Transverse colon (tissue), 4 donors: ENCODE data around the gene RAPGEF5. TPM values are rescaled to one million over a fixed set of nuclear protein-coding genes. Genes with fewer than 3 reads are reported as not detected.

ENCODE experiments used
- DNase-seq: peaks from one replicate; pipeline ENCODE4 v3.0.0-alpha.2; 2019
- H3K27ac ChIP-seq, 4 donors: fragments of 200-600 bp; sonication (generic); 2 replicates each; pipeline ENCODE4 v1.5.1; 2016 to 2018; ENCODE audit warnings: inconsistent platforms in 4 of 4
- H3K27me3 ChIP-seq: fragments of 200-600 bp; sonication (generic); 2 replicates; pipeline ENCODE4 v1.5.1; 2017; ENCODE audit warnings: inconsistent platforms
- H3K36me3 ChIP-seq, 4 donors: fragments of 200-600 bp; sonication (generic); 2 replicates each; pipeline ENCODE4 v1.5.1; 2017 to 2019; ENCODE audit warnings: inconsistent platforms in 4 of 4
- H3K4me1 ChIP-seq, 4 donors: fragments of 200-600 bp; sonication (generic); 2 replicates each; pipeline ENCODE4 v1.5.1; 2017 to 2020; ENCODE audit warnings: inconsistent platforms in 4 of 4
- H3K4me3 ChIP-seq, 4 donors: fragments of 200-600 bp; sonication (generic); 1 replicate in 1 of 4; 2 replicates in 3 of 4; pipeline versions ENCODE4 v1.5.1 to v1.6.1; 2017 to 2019; ENCODE audit warnings: inconsistent platforms in 4 of 4
- H3K9me3 ChIP-seq, 2 donors: fragments of 200-600 bp; sonication (generic); 2 replicates each; pipeline ENCODE4 v1.5.1; 2017 to 2019; ENCODE audit warnings: inconsistent platforms in 2 of 2
- EP300 ChIP-seq: sonication (generic); formaldehyde crosslinking; IDR thresholded peaks from one replicate; pipeline ENCODE4 v1.6.1; 2017; ENCODE audit warnings: antibody characterized with exemption, low read depth
- POLR2A ChIP-seq: fragments of 450-650 bp; IDR thresholded peaks from one replicate; pipeline ENCODE4 v1.6.1; 2016; ENCODE audit warnings: antibody characterized with exemption, mild to moderate bottlenecking, moderate library complexity
- POLR2AphosphoS5 ChIP-seq, 3 donors: sonication (generic); formaldehyde crosslinking; IDR thresholded peaks; one replicate each; pipeline ENCODE4 v1.6.1; 2016; ENCODE audit warnings: antibody characterized with exemption in 3 of 3
- WGBS, 2 donors: methylation state at CpG; one replicate each; pipeline ENCODE4 v1.1.5; 2018; ENCODE audit warnings: low coverage in 1 of 2; 5-methylcytosine and 5-hydroxymethylcytosine counted together
- in situ Hi-C, 4 donors: fragments of 200-750 bp; cut with MboI; loops; one replicate each; pipeline versions ENCODE4 v1.15.0 to v1.15.1; 2017; ENCODE audit warnings: low sequenced_read_pairs in 3 of 4, low pct_ligation_motif_present in 1 of 4, low pct_unique_long_range_greater_than_20kb in 1 of 4
- intact Hi-C: fragments of 100-400 bp; cut with DNase I; formaldehyde crosslinking; loops from one replicate; pipeline ENCODE4 v1.15.1; 2023; ENCODE audit warnings: low total_unique reads
- total RNA-seq, 4 donors: library from RNA; depleted of rRNA; stranded (reverse); fragments of >200 nt; gene quantifications; one replicate each; pipeline ENCODE4 v1.1.0, GENCODE V29; 2016
- TF ChIP-seq, protein P1 (sequence below), 5 experiments: fragments of 200-600 bp in 3 of 5; fragments of 450-650 bp in 2 of 5; sonication (generic) in 3 of 5; IDR thresholded peaks; 1 replicate in 2 of 5; 2 replicates in 3 of 5; pipeline ENCODE4 v1.5.1; 2016 to 2017; ENCODE audit warnings: antibody characterized with exemption in 5 of 5, inconsistent platforms in 3 of 5, mild to moderate bottlenecking in 2 of 5, moderate library complexity in 1 of 5

Gene RAPGEF5
- total RNA-seq, 4 donors from 2014 or later = 82.3 to 112 (median 100) TPM

DNA sequence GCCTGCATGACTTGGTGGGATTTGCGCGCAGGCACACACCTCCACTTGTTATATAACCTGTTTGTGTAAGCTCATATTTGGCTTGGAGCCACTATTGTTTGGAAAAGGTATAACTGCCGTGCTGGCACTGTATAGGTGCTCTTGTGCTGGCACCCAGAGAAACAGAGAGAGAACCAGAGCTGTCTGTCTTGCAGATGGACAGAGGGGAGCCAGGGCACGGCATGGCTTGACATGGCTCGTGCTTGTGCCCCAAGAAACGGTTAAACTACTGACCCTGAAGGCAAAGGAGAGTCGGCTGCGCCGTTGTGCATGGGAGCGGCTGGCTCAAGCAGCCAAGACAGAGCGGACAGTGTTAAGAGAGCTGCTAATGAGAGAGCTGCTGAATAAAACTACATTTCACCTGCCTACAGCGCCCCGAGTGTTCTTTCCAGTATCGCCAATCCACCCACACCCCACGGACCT is 23.2 kb downstream of the RAPGEF5 start:
- intact Hi-C loops = no loop called here
- Histone ChIP-seq H3K4me1 (peaks cover 1 to 49% (median 21%) of the 10 kb centered on the region in 4 donors), H3K36me3 (no peaks in the 10 kb centered on the region), H3K4me3 (no peak overlapping the region), H3K27me3 (no peaks in the 10 kb centered on the region), H3K9me3 (no peaks in the 10 kb centered on the region), H3K27ac (peak overlapping the region; percentile 69 to 84 (median 81))
- TF ChIP-seq POLR2A = no peak
- peak in 1 of 3 donors; percentile 38 for TF ChIP-seq POLR2AphosphoS5 (IDR thresholded peaks at IDR 0.05)
- in situ Hi-C loops = no loop called here
- 60 to 72% methylated on average over 1 to 15 of the region's 15 CpGs for WGBS, 2 donors
- peak; percentile 33 for DNase-seq

DNA sequence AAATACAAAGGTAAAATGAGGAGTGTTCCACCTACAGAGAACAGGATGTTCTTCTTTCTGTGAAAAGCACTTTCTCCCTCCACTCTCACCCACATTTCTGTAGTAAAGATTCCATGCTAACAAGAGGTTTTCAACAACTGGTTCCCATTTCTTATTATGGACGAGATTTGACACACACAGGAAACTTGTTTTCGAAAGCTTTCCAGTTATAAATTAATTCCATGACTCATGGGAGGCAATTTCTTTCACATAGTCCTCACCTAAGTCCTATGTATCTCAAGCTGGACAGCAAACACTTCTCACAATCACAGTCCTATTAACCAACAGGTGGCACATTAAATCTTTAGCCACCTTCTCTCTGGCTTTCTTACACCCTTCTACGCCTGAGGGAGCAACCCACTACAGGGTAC is 24.5 kb downstream of the RAPGEF5 start:
- in situ Hi-C loops (no loop called here), intact Hi-C loops (no loop called here)
- Histone ChIP-seq H3K27ac (peak overlapping the region; percentile 69 to 84 (median 81)), H3K36me3 (no peaks in the 10 kb centered on the region), H3K9me3 (no peaks in the 10 kb centered on the region), H3K4me1 (peaks cover 5 to 53% (median 26%) of the 10 kb centered on the region in 4 donors), H3K27me3 (no peaks in the 10 kb centered on the region), H3K4me3 (no peak overlapping the region)
- WGBS, 2 donors = 23 to 38% methylated on average over 3 of the region's 3 CpGs
- TF ChIP-seq POLR2AphosphoS5 (IDR thresholded peaks at IDR 0.05) = peak in 2 of 3 donors; percentile 24 to 48
- TF ChIP-seq, protein P1, sequence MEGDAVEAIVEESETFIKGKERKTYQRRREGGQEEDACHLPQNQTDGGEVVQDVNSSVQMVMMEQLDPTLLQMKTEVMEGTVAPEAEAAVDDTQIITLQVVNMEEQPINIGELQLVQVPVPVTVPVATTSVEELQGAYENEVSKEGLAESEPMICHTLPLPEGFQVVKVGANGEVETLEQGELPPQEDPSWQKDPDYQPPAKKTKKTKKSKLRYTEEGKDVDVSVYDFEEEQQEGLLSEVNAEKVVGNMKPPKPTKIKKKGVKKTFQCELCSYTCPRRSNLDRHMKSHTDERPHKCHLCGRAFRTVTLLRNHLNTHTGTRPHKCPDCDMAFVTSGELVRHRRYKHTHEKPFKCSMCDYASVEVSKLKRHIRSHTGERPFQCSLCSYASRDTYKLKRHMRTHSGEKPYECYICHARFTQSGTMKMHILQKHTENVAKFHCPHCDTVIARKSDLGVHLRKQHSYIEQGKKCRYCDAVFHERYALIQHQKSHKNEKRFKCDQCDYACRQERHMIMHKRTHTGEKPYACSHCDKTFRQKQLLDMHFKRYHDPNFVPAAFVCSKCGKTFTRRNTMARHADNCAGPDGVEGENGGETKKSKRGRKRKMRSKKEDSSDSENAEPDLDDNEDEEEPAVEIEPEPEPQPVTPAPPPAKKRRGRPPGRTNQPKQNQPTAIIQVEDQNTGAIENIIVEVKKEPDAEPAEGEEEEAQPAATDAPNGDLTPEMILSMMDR (IDR thresholded peaks at IDR 0.05) = no peak
- TF ChIP-seq EP300 = peak; percentile 48
- no peak for DNase-seq

GRCh38 chr7:22331704-22332103 is 25.2 kb downstream of the RAPGEF5 start:
- Histone ChIP-seq H3K27ac (peak overlapping the region; percentile 69 to 84 (median 81)), H3K9me3 (no peaks in the 10 kb centered on the region), H3K4me3 (no peak overlapping the region), H3K27me3 (no peaks in the 10 kb centered on the region), H3K4me1 (peaks cover 5 to 60% (median 26%) of the 10 kb centered on the region in 4 donors), H3K36me3 (no peaks in the 10 kb centered on the region)
- in situ Hi-C loops = no loop called here
- intact Hi-C loops = no loop called here
- DNase-seq = no peak
- WGBS, 2 donors = 90 to 100% methylated on average over 1 of the region's 1 CpG
- no peak for TF ChIP-seq EP300
- no peak for TF ChIP-seq POLR2AphosphoS5 (IDR thresholded peaks at IDR 0.05)
- TF ChIP-seq POLR2A = no peak
- TF ChIP-seq, protein P1 (IDR thresholded peaks at IDR 0.05) = no peak

DNA sequence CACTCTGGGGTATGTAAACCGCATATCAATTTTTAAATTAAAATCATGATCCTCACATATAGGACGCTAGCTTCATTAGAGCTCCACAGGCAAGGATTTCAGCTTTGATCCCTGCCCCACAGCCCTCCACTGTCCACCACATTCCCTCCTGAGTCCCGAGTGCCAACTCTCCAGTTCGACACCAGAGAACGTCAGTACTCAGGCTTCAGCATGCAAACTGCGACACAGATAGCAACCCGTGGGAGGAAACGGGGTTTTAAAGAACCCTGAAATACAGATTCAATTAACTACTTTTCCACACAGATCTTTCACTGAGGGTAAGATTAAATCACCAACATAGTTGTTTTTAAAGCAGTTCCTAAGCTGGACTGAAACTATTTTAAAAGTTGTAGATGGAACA is 26.1 kb downstream of the RAPGEF5 start:
- Histone ChIP-seq H3K27ac (peak overlapping the region; percentile 68 to 84 (median 81)), H3K27me3 (no peaks in the 10 kb centered on the region), H3K4me1 (peaks cover 5 to 67% (median 26%) of the 10 kb centered on the region in 4 donors), H3K36me3 (no peaks in the 10 kb centered on the region), H3K9me3 (no peaks in the 10 kb centered on the region), H3K4me3 (no peak overlapping the region)
- TF ChIP-seq POLR2A = no peak
- no peak for TF ChIP-seq POLR2AphosphoS5 (IDR thresholded peaks at IDR 0.05)
- TF ChIP-seq EP300 = no peak
- TF ChIP-seq, protein P1 (IDR thresholded peaks at IDR 0.05) = no peak
- DNase-seq = no peak
- in situ Hi-C loops = no loop called here
- intact Hi-C loops = no loop called here
- WGBS, 2 donors = 88 to 90% methylated on average over 8 of the region's 8 CpGs
